PC-3 (cell line): ENCODE results near the gene ZNF423.

Experiments used
- CTCF ChIP-seq: fragments of 300-600 bp; sonication (generic); conservative IDR thresholded peaks from 2 replicates; pipeline ENCODE4 v1.5.1; 2017; ENCODE audit warnings: antibody characterized with exemption, low read depth, mild to moderate bottlenecking, low read length
- EZH2phosphoT487 ChIP-seq: fragments of 300-600 bp; sonication (generic); IDR thresholded peaks from 2 replicates; pipeline ENCODE4 v1.6.1; 2018; ENCODE audit warnings: mild to moderate bottlenecking, antibody characterized with exemption, low read length, borderline replicate concordance

GRCh38 chr16:49901711-49902110 is 45.8 kb upstream of the ZNF423 start:
- no peak for TF ChIP-seq CTCF
- no peak for TF ChIP-seq EZH2phosphoT487
